ENCODE results near the gene TUSC2. TPM values are rescaled to one million over a fixed set of nuclear protein-coding genes. Genes with fewer than 3 reads are reported as not detected.

The TUSC2 gene
- total and polyA plus RNA-seq, 5 donors from 2014 or later: 17.5 to 55.6 (median 45.9) TPM

DNA sequence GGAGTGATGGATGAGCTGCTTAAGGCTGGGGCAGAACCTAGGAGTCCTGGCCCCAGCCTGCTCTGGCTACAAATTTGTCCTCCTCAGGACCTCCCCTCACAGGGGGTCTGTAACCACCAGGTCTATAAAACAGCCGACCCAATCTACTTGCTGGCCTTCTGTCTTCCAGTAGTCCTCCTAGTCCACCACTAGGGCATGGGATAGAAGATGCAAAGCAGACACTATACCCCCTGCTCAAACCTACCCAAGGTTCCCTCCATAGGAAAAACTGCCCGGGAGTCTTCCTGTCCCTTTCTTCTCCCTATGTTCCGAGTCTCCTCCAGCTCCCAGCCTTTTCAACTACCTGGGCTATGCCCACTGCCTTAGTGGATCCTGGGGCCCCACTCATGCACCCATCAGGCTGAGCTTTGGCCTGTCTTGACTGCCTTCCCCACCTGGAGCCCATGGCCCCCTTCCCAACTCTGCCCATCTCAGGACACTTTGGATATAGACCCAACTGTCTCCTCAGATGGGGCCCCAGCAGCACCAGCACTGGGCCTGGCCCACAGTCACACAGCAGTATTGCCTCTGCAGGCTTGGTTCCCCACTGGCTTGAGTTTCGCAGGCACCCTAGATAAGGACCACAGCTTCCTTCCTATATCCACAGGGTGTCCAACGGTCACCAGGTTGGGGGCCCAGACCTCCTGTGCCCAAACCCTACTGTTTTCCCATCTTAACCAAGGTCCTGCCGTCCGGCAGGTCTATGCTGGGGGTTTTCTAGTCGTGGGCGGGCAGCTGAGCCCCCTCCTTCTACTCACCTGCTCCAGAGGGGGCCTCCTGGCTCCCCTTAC is 29.9 kb downstream of the TUSC2 start:
- Mint-ChIP-seq H3K4me3 (peak overlapping the region; percentile 91 to 98 (median 96)), H3K9me3 (no peaks in the 10 kb centered on the region), H3K27ac (peak overlapping the region; percentile 60 to 100 (median 99)), H3K4me1 (peaks cover 0 to 43% (median 18%) of the 10 kb centered on the region in 4 donors), H3K36me3 (no peaks in the 10 kb centered on the region), H3K27me3 (no peaks in the 10 kb centered on the region)
- Histone ChIP-seq H3K27me3 (ENCODE audit: control insufficient read depth, insufficient read depth, low read length) (no peaks in the 10 kb centered on the region), H3K27ac (ENCODE audit: insufficient read depth, low read length, poor library complexity, severe bottlenecking) (peak overlapping the region; percentile 96), H3K4me3 (ENCODE audit: low read depth, low read length) (peak overlapping the region; percentile 62), H3K4me1 (ENCODE audit: control insufficient read depth, insufficient read depth, low read length, poor library complexity, severe bottlenecking) (peaks cover 25% of the 10 kb centered on the region), H3K36me3 (ENCODE audit: control insufficient read depth, insufficient read depth, low read length) (no peaks in the 10 kb centered on the region), H3K9me3 (ENCODE audit: control insufficient read depth in 2 of 2, low read length in 2 of 2) (no peaks in the 10 kb centered on the region)
- DNase-seq (peak in 1 of 3 donors; percentile 24), ATAC-seq (ENCODE audit: low read depth in 2 of 2) (no peak)

GRCh38 chr3:50297384-50297775 is 30.6 kb downstream of the TUSC2 start:
- H3K9me3 Mint-ChIP-seq: no peaks in the 10 kb centered on the region
- H3K27ac ChIP-seq (ENCODE audit: insufficient read depth, low read length, poor library complexity, severe bottlenecking): peak overlapping the region; percentile 96
- H3K4me1 Mint-ChIP-seq: peaks cover 0 to 47% (median 23%) of the 10 kb centered on the region in 4 donors
- no peak for DNase-seq
- no peaks in the 10 kb centered on the region for H3K36me3 ChIP-seq (ENCODE audit: control insufficient read depth, insufficient read depth, low read length)
- peak overlapping the region in 3 of 4 donors; percentile 91 to 98 (median 95) for H3K4me3 Mint-ChIP-seq
- peaks cover 31% of the 10 kb centered on the region for H3K4me1 ChIP-seq (ENCODE audit: control insufficient read depth, insufficient read depth, low read length, poor library complexity, severe bottlenecking)
- no peaks in the 10 kb centered on the region for H3K27me3 ChIP-seq (ENCODE audit: control insufficient read depth, insufficient read depth, low read length)
- no peaks in the 10 kb centered on the region for H3K36me3 Mint-ChIP-seq
- no peak overlapping the region for H3K4me3 ChIP-seq (ENCODE audit: low read depth, low read length)
- H3K27ac Mint-ChIP-seq: peak overlapping the region in 1 of 3 donors; percentile 99
- no peaks in the 10 kb centered on the region for H3K27me3 Mint-ChIP-seq
- no peak for ATAC-seq (ENCODE audit: low read depth in 2 of 2)
- no peaks in the 10 kb centered on the region for H3K9me3 ChIP-seq (ENCODE audit: control insufficient read depth in 2 of 2, low read length in 2 of 2)

GRCh38 chr3:50296721-50297383 is 31.2 kb downstream of the TUSC2 start:
- Histone ChIP-seq H3K9me3 (ENCODE audit: control insufficient read depth in 2 of 2, low read length in 2 of 2) (no peaks in the 10 kb centered on the region), H3K4me3 (ENCODE audit: low read depth, low read length) (no peak overlapping the region), H3K27ac (ENCODE audit: insufficient read depth, low read length, poor library complexity, severe bottlenecking) (no peak overlapping the region), H3K4me1 (ENCODE audit: control insufficient read depth, insufficient read depth, low read length, poor library complexity, severe bottlenecking) (peaks cover 33% of the 10 kb centered on the region), H3K27me3 (ENCODE audit: control insufficient read depth, insufficient read depth, low read length) (no peaks in the 10 kb centered on the region), H3K36me3 (ENCODE audit: control insufficient read depth, insufficient read depth, low read length) (no peaks in the 10 kb centered on the region)
- no peaks in the 10 kb centered on the region for H3K36me3 Mint-ChIP-seq
- H3K27me3 Mint-ChIP-seq: no peaks in the 10 kb centered on the region
- peak overlapping the region in 3 of 4 donors; percentile 64 to 91 (median 76) for H3K4me3 Mint-ChIP-seq
- H3K4me1 Mint-ChIP-seq: peaks cover 0 to 46% (median 25%) of the 10 kb centered on the region in 4 donors
- no peaks in the 10 kb centered on the region for H3K9me3 Mint-ChIP-seq
- peak overlapping the region in 2 of 3 donors; percentile 71 to 99 for H3K27ac Mint-ChIP-seq
- ATAC-seq (ENCODE audit: low read depth in 2 of 2) (no peak), DNase-seq (no peak)

DNA sequence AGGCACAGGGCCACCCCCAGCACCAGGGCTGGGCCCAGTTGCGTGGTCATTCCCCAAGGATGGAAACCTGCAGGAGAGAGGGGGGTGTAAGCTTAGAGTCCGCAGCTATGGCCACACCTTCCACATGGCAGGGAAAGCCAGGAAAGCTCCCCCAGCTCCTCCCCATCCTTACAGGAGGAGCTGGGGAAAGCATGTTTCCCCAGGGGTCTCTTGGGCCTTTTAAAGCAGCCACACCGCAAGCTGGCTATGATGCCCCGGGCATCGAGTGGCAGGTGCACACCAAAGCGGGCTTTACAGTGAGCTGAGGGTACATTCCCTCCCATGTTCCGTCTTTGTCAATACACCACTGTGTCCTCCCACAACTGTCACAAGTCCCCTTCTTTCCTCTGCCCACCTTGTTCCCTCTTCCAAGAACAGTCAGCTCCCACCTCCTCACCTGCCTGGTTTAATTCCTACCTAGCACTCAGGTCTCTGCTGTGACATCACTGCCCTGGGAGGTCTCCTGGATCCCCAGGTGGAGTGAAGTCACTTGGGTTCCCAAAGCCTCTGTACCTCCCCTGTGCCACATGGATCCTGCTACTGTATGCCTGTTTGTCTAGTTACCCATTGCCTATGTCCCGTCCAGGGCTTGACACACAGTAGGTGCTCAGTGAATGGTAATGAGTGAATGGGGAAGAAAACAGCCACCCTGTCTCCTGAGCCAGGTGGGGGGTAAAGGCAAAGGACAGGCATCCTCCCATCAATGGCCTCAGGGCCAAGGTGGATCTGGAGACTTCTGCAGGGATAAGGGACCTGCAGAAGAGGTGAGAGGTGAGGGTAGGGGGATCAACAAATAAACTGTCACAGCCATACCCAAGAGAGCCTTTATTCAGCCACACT is 32.2 kb downstream of the TUSC2 start:
- H3K4me1 Mint-ChIP-seq: peaks cover 0 to 50% (median 27%) of the 10 kb centered on the region in 4 donors
- Histone ChIP-seq H3K27ac (ENCODE audit: insufficient read depth, low read length, poor library complexity, severe bottlenecking) (no peak overlapping the region), H3K4me3 (ENCODE audit: low read depth, low read length) (no peak overlapping the region), H3K36me3 (ENCODE audit: control insufficient read depth, insufficient read depth, low read length) (no peaks in the 10 kb centered on the region), H3K4me1 (ENCODE audit: control insufficient read depth, insufficient read depth, low read length, poor library complexity, severe bottlenecking) (peaks cover 40% of the 10 kb centered on the region), H3K27me3 (ENCODE audit: control insufficient read depth, insufficient read depth, low read length) (no peaks in the 10 kb centered on the region), H3K9me3 (ENCODE audit: control insufficient read depth in 2 of 2, low read length in 2 of 2) (no peaks in the 10 kb centered on the region)
- H3K27ac Mint-ChIP-seq: peak overlapping the region in 1 of 3 donors; percentile 80
- H3K36me3 Mint-ChIP-seq: no peaks in the 10 kb centered on the region
- no peaks in the 10 kb centered on the region for H3K27me3 Mint-ChIP-seq
- ATAC-seq (ENCODE audit: low read depth in 2 of 2) (no peak), DNase-seq (no peak)
- H3K9me3 Mint-ChIP-seq: no peaks in the 10 kb centered on the region
- H3K4me3 Mint-ChIP-seq: peak overlapping the region in 2 of 4 donors; percentile 62 to 71

GRCh38 chr3:50294492-50295403 is 33.3 kb downstream of the TUSC2 start:
- Histone ChIP-seq H3K4me1 (ENCODE audit: control insufficient read depth, insufficient read depth, low read length, poor library complexity, severe bottlenecking) (peaks cover 32% of the 10 kb centered on the region), H3K27ac (ENCODE audit: insufficient read depth, low read length, poor library complexity, severe bottlenecking) (no peak overlapping the region), H3K9me3 (ENCODE audit: control insufficient read depth in 2 of 2, low read length in 2 of 2) (no peaks in the 10 kb centered on the region), H3K4me3 (ENCODE audit: low read depth, low read length) (no peak overlapping the region), H3K36me3 (ENCODE audit: control insufficient read depth, insufficient read depth, low read length) (peaks cover 7% of the 10 kb centered on the region), H3K27me3 (ENCODE audit: control insufficient read depth, insufficient read depth, low read length) (no peaks in the 10 kb centered on the region)
- DNase-seq (no peak), ATAC-seq (ENCODE audit: low read depth in 2 of 2) (no peak)
- Mint-ChIP-seq H3K4me1 (peaks cover 0 to 43% (median 23%) of the 10 kb centered on the region in 4 donors), H3K4me3 (peak overlapping the region in 2 of 4 donors; percentile 59 to 63), H3K27me3 (no peaks in the 10 kb centered on the region), H3K27ac (no peak overlapping the region), H3K36me3 (no peaks in the 10 kb centered on the region), H3K9me3 (no peaks in the 10 kb centered on the region)

- ATAC-seq (ENCODE audit: low read depth in 2 of 2): no peak
- DNase-seq: no peak
- Mint-ChIP-seq H3K27me3 (no peaks in the 10 kb centered on the region), H3K4me1 (peaks cover 0 to 41% (median 19%) of the 10 kb centered on the region in 4 donors), H3K9me3 (no peaks in the 10 kb centered on the region), H3K4me3 (peak overlapping the region in 2 of 4 donors; percentile 4 to 89), H3K36me3 (no peaks in the 10 kb centered on the region), H3K27ac (no peak overlapping the region)
- Histone ChIP-seq H3K36me3 (ENCODE audit: control insufficient read depth, insufficient read depth, low read length) (peaks cover 14% of the 10 kb centered on the region), H3K27ac (ENCODE audit: insufficient read depth, low read length, poor library complexity, severe bottlenecking) (no peak overlapping the region), H3K4me1 (ENCODE audit: control insufficient read depth, insufficient read depth, low read length, poor library complexity, severe bottlenecking) (peaks cover 29% of the 10 kb centered on the region), H3K9me3 (ENCODE audit: control insufficient read depth in 2 of 2, low read length in 2 of 2) (no peaks in the 10 kb centered on the region), H3K27me3 (ENCODE audit: control insufficient read depth, insufficient read depth, low read length) (no peaks in the 10 kb centered on the region), H3K4me3 (ENCODE audit: low read depth, low read length) (no peak overlapping the region)
Observed at GRCh38 chr3:50294089-50294488, 33.9 kb downstream of the TUSC2 start.

Data from CD4-positive, CD25-positive, alpha-beta regulatory T cell (primary cell).